Left renal cortex interstitium (tissue), 4 donors: ENCODE results near the gene VSIG10L. TPM values are rescaled to one million over a fixed set of nuclear protein-coding genes. Genes with fewer than 3 reads are reported as not detected.

ENCODE experiments used
- polyA plus RNA-seq, 4 donors: library from polyadenylated mRNA; unstranded; fragments of 120-200 nt; gene quantifications; one replicate each; pipeline ENCODE4 v1.2.1, GENCODE V29; 2013; ENCODE audit not compliant: insufficient read length in 4 of 4

VSIG10L gene
- polyA plus RNA-seq, 4 donors = 4.2 to 5.6 (median 4.6) TPM

Other genes with a start within 250 kb of the VSIG10L start
- gene CTU1, start 233.7 kb downstream of the VSIG10L start, polyA plus RNA-seq = 1 to 10 TPM; 2.8 to 4.7 (median 3.8) TPM
- 1 to 10 TPM in 3 of 4 donors, under 1 TPM in 1; 0.95 to 2.1 (median 1.5) TPM for gene SIGLEC9, start 217.2 kb downstream of the VSIG10L start, polyA plus RNA-seq
- gene SIGLEC7, start 199.8 kb downstream of the VSIG10L start, polyA plus RNA-seq = 1 to 10 TPM in 1 of 4 donors, under 1 TPM in 3; 0.52 to 1.1 (median 0.70) TPM
- 1 to 10 TPM; 1.4 to 2.6 (median 1.6) TPM for gene CD33, start 117.1 kb downstream of the VSIG10L start, polyA plus RNA-seq
- gene SIGLECL1, start 91.1 kb downstream of the VSIG10L start, polyA plus RNA-seq = not detected
- 1 to 10 TPM; 2.9 to 4.5 (median 4.2) TPM for gene IGLON5, start 30.5 kb downstream of the VSIG10L start, polyA plus RNA-seq
- gene ETFB, start 24.2 kb upstream of the VSIG10L start, polyA plus RNA-seq = 100 to 1,000 TPM; 130 to 152 (median 143) TPM
- 1 to 10 TPM in 3 of 4 donors, under 1 TPM in 1; 0.99 to 2.9 (median 2.1) TPM for gene CLDND2, start 26.9 kb upstream of the VSIG10L start, polyA plus RNA-seq
- gene NKG7, start 30.5 kb upstream of the VSIG10L start, polyA plus RNA-seq = 1 to 10 TPM in 3 of 4 donors, under 1 TPM in 1; 0.90 to 2.7 (median 2.0) TPM
- under 1 TPM; 0.25 to 0.40 (median 0.32) TPM for gene LIM2, start 45.8 kb upstream of the VSIG10L start, polyA plus RNA-seq
- under 1 TPM in 3 of 4 donors, not detected in 1; 0.10 to 0.22 (median 0.16) TPM for gene C19orf84, start 48.5 kb upstream of the VSIG10L start, polyA plus RNA-seq
- gene SIGLEC10, start 75.5 kb upstream of the VSIG10L start, polyA plus RNA-seq = 1 to 10 TPM in 2 of 4 donors, under 1 TPM in 2; 0.76 to 2.1 (median 1.2) TPM
- under 1 TPM in 2 of 4 donors, not detected in 2; 0.04 to 0.07 TPM for gene SIGLEC8, start 116.3 kb upstream of the VSIG10L start, polyA plus RNA-seq
- gene CEACAM18, start 136.4 kb upstream of the VSIG10L start, polyA plus RNA-seq = not detected
- gene SIGLEC12, start 159.7 kb upstream of the VSIG10L start, polyA plus RNA-seq = under 1 TPM in 3 of 4 donors, not detected in 1; 0.07 to 0.40 (median 0.08) TPM
- gene SIGLEC6, start 189.5 kb upstream of the VSIG10L start, polyA plus RNA-seq = under 1 TPM; 0.10 to 0.52 (median 0.18) TPM
- 10 to 100 TPM; 16.8 to 17.7 (median 17.2) TPM for gene ZNF175, start 229.1 kb upstream of the VSIG10L start, polyA plus RNA-seq